AG04450 (cell line): ENCODE results near the gene GNA14. TPM values are rescaled to one million over a fixed set of nuclear protein-coding genes. Genes with fewer than 3 reads are reported as not detected.
"Not testable (repeated sequence)": the region's sequence is repeated elsewhere in the genome, so short reads cannot be mapped to it uniquely, and the experiment has no call there.

Source experiments
- CTCF ChIA-PET: fragments of 300-600, 350-600 bp; formaldehyde crosslinking; extraction: SDS; loops from one replicate; lab custom pipeline; 2022; ENCODE audit warnings: antibody characterized with exemption, inconsistent platforms; lab: Charles Lee
- POLR2A ChIA-PET: fragments of 350-600 bp; formaldehyde crosslinking; extraction: SDS; loops from one replicate; lab custom pipeline; 2021; ENCODE audit warnings: antibody characterized with exemption, inconsistent platforms; lab: Yijun Ruan, JAX
- DNase-seq: peaks from one replicate; pipeline ENCODE4 v3.0.0-alpha.2; 2011; ENCODE audit warnings: low read depth, low spot score
- H3K27ac ChIP-seq: one replicate; pipeline ENCODE4 v1.5.1; 2012; ENCODE audit warnings: low read depth, low read length, control low read depth
- H3K27me3 ChIP-seq: one replicate; pipeline ENCODE4 v1.6.0; 2012; ENCODE audit warnings: low read length; ENCODE audit not compliant: control insufficient read depth, insufficient read depth
- H3K4me3 ChIP-seq: 2 replicates; pipeline ENCODE4 v1.5.1; 2011; ENCODE audit warnings: mild to moderate bottlenecking, low read depth, low read length, control low read depth
- H3K9me3 ChIP-seq: 2 replicates; pipeline ENCODE4 v1.5.1; 2012; ENCODE audit warnings: low read length; ENCODE audit not compliant: control insufficient read depth, insufficient read depth
- CTCF ChIP-seq: IDR thresholded peaks from 2 replicates; pipeline ENCODE4 v1.5.1; 2011; ENCODE audit warnings: low read depth, low read length, control low read depth, inconsistent platforms
- polyA plus RNA-seq: library from polyadenylated mRNA; depleted of rRNA; stranded (reverse); fragments of >200 nt; gene quantifications from 2 replicates; pipeline ENCODE4 v1.2.3, GENCODE V29; 2011

Gene GNA14
- polyA plus RNA-seq, 1 experiment, result 0.11 TPM

GRCh38 chr9:77647267-77648233 lies 572 bp downstream of the GNA14 start:
- no peak for TF ChIP-seq CTCF
- CTCF ChIA-PET, result interaction anchor here (0.7 to 2.5 kb wide), 2 partner anchors 101 to 190 kb away, joined by 3 to 8 read pairs; no protein-coding TSS in a partner anchor
- POLR2A ChIA-PET, result no interaction called here
- Histone ChIP-seq H3K9me3 (peaks cover 8% of the 10 kb centered on the region; the same call in 1 of the 2 replicates), H3K27ac (no peak overlapping the region), H3K4me3 (no peak overlapping the region), H3K27me3 (peaks cover 44% of the 10 kb centered on the region)
- no peak for DNase-seq

DNA sequence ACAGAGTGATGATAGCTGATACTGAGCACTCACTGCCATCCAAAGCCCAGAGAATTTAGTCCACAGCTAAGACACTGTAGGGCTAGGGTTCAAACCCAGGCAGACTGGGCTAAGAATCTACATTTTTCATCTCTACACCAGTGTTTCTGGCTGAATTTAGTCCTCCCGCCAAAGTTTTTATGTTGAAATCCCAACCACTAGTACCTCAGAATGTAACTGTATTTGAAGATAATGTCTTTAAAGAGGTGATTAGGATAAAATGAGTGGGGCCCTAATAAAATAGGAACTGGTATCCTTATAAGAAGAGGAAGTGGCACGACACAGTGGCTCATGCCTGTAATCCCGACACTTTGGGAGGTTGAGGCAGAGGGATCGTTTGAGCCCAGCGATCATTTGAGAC lies 4.3 kb downstream of the GNA14 start:
- Histone ChIP-seq H3K9me3 (peaks cover 8% of the 10 kb centered on the region; the same call in 1 of the 2 replicates), H3K4me3 (no peak overlapping the region), H3K27me3 (peaks cover 37% of the 10 kb centered on the region), H3K27ac (no peak overlapping the region)
- ChIA-PET CTCF (no interaction called here), POLR2A (no interaction called here)
- DNase-seq, result no peak
- no peak for TF ChIP-seq CTCF

- Histone ChIP-seq H3K4me3 (no peak overlapping the region), H3K9me3 (no peaks in the 10 kb centered on the region), H3K27ac (no peak overlapping the region), H3K27me3 (peaks cover 11% of the 10 kb centered on the region)
- TF ChIP-seq CTCF, result no peak
- no peak for DNase-seq
- ChIA-PET CTCF (no interaction called here), POLR2A (no interaction called here)
Observed at GRCh38 chr9:77640741-77641580, 7.2 kb downstream of the GNA14 start.

DNA sequence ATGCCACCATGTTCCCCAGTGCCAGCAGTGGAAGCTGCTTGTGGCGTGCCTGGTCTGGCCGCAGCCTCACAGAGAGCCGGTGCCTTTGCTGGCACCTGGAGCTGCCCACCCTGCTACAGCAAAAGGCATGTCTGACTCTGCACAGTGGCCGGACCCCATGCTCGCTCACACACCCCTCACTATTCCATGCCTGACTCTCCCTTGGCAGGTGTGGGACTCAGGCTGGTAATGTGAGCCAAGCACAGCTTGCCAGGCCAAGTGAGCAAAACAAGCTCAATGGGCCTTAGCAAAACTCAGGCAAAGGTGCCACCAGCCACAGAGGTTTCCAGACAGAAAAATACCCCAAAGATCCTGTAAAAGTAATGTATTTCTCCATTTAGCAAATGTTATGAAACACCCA lies 15.5 kb downstream of the GNA14 start:
- TF ChIP-seq CTCF, result no peak
- CTCF ChIA-PET, result no interaction called here
- H3K27ac ChIP-seq, result no peak overlapping the region
- POLR2A ChIA-PET, result no interaction called here
- H3K4me3 ChIP-seq, result no peak overlapping the region
- no peaks in the 10 kb centered on the region; the same call in 1 of the 2 replicates for H3K9me3 ChIP-seq
- no peak for DNase-seq
- H3K27me3 ChIP-seq, result peaks cover 2% of the 10 kb centered on the region

GRCh38 chr9:77628864-77629263 lies 19.3 kb downstream of the GNA14 start:
- H3K4me3 ChIP-seq, CTCF ChIA-PET, POLR2A ChIA-PET: not testable (repeated sequence)

More at GRCh38 chr9:77628864-77629263, 19.3 kb downstream of the GNA14 start:
- H3K27ac ChIP-seq, H3K9me3 ChIP-seq, H3K27me3 ChIP-seq, DNase-seq: not testable (repeated sequence)
